ENCODE measurements around the gene REG1B.

The REG1B gene

DNA sequence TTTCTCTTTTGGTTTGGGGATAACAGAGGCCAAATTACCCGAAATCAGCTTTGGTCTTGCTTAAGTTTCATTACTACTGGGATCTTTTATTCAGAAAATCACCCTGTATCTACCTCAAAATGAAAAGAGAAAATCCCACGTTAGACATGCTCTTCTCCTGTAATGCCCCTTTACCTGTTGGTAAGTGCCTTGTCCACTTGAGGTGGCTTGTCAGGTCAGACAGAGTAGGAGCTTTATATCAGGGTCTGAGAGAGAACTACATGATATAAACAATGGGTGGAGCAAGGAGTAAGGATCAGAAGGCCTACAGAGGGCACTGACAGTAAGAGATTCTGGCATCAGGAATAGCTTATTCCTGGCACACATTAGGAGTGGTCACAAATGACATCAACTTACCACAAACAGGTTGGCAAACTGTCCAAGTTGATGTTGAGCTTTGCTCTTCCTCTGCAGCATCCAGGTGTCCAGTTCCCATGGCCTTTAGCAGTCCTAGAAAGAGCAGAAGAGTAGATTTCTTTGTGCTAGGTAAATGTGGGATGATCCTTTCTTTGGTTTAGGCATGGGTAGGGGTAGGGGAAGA is at the start of gene REG1B:
Gene REG1B (minus strand): TSS at position 209 of the 580 bp plus-strand sequence. CDS start 381 bp downstream, outside the sequence.
- no peak for DNase-seq

DNA sequence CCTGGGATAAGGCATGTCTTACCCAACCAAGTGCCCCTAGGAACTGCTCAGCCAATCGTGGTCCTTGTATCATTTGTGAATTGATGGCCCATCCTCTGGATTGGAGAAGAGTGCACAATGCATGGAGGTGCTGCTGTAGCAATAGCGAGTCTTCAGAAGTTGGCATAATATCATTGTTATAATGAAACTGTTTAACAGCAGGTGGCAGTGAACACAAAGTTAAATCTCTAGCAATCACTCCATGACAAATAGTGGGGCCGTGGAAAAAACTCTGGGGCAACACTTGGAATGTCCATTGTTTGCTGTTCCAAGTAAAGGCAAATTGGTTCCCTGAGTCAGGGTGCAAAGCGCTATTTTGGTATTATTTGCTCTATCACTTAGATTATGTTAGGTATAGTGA is 43.9 kb upstream of the REG1B start:
- DNase-seq, result no peak

GRCh38 chr2:79129804-79130203 is 42.0 kb upstream of the REG1B start:
- no peak for DNase-seq

DNA sequence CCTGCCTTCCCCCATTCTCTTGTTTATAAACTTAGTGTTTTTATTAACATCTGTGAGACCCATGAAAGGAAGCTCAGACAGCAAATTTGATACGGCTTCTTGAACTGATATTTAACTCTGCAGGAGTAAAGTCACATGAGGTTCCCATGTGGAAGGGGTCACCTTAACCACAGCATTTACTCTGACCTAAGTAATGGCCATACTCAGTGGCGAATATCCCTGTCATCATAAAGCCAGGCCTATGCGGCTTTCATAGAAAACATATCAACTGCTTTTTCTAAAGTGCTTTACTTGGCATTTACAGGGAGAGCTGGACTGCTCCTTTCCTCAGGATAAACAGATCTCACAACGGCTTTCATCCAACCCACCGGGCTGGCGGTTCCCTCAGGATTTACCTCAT is 41.5 kb upstream of the REG1B start:
- DNase-seq, result no peak

DNA sequence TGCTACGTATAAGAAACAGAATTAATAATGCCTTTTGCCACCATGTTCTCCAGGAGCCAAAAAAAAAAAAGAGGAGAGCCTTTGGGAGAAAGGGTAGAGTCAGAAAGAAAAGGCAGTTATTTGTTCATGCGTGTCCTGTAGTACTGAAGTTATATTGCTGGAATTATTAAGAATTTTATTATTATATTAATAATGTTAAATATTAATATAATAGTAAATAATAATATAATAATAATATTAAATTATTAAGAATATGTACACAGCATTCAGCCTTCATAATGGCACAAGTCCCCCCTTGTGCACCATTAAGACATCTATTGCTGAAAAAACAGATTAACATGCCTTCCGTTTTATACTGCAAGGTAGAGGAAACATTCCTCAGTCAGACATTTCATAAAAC is 40.6 kb upstream of the REG1B start:
- no peak for DNase-seq

GRCh38 chr2:79125721-79125985 is 37.9 kb upstream of the REG1B start:
- DNase-seq, result no peak

DNA sequence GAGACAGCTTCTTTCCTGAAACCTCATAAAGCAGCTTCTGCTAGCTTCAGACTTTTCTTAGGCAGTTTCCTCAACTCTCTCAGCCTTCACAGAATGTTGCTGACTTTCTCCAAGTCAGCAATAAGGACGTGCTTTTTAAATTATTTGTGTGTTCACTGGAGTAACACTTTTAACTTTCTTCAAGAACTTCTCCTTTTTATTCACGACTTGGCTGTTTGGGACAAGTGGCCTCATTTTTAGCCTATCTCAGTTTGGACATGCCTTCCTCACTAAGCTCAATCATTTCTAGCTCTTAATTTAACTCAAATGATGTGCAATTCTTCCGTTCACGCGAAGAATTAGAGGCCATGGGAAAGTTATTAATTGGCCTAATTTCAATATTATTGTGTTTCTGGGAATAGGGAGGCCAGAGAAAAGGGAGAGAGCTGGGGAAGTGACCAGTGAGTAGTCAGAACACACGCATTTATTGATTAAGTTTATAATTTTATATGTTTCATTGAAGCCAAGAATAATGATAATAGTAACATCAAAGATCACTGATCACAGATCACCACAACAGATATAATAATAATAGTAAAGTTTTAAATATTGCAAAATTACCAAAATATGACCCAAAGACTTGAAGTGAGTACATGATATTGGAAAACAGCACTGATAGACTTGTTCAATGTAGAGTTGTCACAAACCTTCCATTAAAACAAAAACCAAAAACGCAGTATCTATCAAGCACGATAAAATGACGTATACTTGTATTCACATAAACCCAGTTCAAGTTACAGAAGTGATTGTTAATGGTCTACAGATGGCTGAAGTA is 37.3 kb upstream of the REG1B start:
- no peak for DNase-seq

- DNase-seq, result no peak
These were observed 34.9 kb upstream of the REG1B start for GRCh38 chr2:79122676-79123075.

GRCh38 chr2:79120194-79120713 is 32.5 kb upstream of the REG1B start, which contains the start of gene REG1A:
TSS of gene REG1A (plus strand) at chr2:79120488. CDS start at chr2:79120862, 374 bp downstream.
- no peak for DNase-seq

DNA sequence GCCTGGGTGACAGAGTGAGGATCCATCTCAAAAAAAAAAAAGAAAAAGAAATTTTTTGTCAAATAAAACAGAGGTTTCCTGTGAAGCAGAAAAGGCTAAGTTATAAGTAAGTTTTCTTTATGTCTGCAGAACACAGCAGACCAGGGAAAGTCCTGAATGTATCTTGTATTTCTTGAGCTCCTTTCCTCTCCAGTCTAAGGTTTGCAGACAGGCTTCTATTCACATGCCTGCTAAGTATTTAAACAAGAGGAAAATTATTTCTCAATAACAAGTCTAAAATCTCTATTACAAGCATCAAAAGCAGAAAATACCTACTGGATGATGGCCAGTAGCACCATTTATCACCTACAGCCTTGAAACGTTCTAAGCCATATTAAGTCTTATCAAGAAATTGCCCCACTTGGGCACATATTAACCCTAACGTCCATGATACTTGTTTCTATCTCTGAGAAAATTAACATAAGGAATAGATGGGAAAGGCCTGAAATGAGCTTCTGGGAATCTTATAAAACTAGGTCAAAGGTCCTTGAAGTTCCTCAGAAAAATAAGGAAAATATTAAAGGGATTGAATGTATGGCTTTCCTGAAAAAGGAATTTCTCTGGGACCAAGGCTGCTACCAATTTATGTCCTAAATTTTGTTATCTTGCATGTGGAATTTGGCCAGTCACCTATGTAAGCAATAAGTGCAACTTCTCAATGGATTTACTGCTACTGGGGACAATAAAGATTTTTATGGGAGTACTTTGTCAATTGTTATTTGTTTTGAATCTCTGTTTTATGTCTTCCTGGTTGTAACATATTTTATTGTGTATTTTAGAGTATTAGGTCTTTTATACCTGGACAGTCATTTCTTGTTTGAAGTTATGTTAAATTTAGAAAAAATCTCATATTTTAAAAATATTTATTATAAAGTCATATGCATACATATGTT is 29.5 kb upstream of the REG1B start:
- no peak for DNase-seq

DNA sequence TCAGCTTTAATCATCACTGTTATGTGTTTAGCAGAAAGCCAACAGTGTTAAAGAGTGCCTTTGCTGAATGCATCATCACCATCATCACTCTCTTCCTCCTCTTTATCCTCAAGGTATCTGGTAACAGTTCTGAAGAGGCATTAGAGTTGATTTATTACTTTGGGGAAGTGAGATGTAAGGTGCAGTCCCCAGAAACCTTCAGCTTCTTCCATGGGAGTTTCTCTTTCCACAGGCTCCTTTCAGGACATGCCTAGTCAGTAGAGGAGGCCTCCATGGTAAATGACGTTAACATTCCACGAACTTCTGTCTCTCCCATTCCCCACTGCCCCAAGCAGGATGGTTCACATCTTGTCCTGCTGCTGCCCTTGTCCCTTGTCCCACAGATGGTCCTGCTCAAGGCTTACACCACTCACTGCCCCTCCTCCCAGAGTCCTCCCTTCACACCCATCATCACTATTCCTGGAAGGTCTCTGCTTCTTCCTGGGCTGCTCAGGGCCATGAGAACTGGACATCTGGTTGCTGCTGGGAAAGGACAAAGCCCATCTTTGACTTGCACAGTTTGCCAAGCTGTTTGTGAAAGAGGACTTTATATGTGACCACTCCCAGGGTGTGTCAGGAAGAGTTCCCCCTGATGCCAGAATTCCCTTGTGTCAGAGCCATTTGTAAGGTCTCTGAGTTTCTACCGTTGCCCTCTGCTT is 27.2 kb upstream of the REG1B start:
- no peak for DNase-seq

GRCh38 chr2:79112269-79112668 is 24.5 kb upstream of the REG1B start:
- no peak for DNase-seq

- DNase-seq, result no peak
These were observed 17.5 kb upstream of the REG1B start for GRCh38 chr2:79105259-79105658.

DNA sequence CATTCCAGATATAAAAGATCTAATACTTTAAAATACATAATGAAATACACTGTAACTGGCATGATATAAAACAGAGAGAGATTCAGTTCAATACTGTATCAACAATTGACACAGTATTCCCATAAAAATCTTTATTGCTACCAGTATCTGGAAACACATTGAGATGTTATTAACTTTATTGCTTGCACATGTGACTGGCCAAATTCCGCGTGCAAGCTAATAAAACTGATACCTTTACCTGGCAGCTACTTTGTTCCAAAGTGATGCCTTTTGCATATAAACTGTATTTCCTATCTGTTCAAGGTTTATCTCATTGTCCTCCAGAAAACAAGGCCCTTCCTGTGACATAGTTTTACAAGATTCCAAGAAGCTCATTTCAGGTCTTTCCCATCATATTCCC is 15.4 kb upstream of the REG1B start:
- no peak for DNase-seq

- no peak for DNase-seq
These were observed 13.2 kb upstream of the REG1B start for GRCh38 chr2:79101024-79101423.

- DNase-seq, result no peak
These were observed 12.5 kb upstream of the REG1B start for GRCh38 chr2:79100285-79100684.

DNA sequence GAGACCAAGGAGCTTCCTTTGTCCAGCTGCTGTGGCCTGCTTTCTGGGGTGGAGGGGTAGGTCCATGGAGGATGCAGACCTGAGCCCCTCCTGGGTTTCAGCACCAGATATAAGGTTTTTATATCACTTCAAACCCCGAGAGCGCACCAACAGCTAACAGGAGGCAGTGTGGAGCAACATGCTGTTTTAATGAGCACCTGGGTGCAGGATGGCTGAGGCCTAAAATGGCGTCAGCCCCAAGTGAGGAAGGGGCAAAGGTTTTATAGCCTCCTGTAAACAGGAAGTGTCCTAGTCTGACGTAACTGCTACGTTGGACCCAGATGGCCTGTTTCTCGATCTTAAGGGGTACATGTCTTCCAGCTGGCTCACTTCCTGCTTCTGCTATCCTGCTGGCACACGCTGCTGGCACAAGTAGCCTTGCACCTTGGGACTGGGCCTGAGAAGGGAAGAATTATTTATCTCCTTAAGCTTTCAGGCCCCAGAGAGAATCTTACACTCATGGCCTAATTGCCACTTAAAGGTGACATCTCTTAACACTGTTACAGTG is 11.4 kb upstream of the REG1B start:
- DNase-seq, result no peak

GRCh38 chr2:79097843-79098242 is 10.1 kb upstream of the REG1B start:
- DNase-seq, result no peak

DNA sequence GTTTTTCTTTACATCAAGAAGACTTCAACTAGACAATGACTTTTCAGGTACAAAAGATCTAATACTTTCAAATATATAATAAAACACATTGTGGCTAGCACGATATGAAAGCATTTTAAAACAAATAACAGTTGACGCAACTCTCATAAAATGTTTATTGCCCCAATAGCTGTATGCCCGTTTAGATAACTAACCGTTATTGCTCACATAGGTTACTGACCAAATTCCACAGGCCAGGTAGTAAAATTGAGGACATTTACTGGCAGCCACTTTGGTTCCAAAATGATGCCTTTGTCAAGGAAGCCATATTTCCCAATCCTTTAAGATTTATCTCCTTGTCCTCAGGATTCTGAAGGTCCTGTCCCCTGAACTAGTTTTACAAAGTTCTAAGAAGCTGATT is 2.9 kb upstream of the REG1B start:
- DNase-seq, result no peak

- no peak for DNase-seq
These were observed 1.5 kb downstream of the REG1B start for GRCh38 chr2:79086255-79086654.

GRCh38 chr2:79085382-79085781 is 2.4 kb downstream of the REG1B start:
- DNase-seq, result no peak

DNA sequence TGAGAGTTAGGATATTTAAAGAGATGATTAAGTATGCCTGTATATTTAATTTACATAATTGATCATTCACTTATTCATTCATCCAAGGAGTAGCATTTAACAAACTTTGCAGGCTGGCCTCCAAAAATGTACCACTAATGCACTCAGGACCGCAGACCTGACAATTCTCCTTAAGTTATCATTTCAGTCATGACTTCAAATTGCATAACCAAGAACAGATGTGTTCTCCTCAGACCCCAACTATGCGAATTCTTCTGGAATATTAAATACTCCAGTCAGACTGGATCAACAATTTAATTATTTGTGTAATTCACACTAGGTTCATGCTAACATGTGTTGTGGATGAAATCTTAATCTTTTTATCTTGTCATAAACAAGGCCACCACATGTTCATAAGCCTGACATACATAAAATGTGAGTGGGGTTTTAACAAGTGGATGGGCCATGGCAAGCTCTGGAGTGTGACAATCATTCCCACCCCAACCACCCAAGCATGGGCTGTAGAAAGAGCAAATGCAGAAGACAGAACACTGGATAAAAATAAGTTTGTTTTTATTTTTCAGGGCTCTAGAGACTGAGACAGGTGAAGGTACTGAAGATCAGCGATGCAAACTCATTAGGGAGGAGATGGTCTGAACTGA is 3.2 kb downstream of the REG1B start:
- DNase-seq, result no peak
